ENCODE measurements around the gene INTS14. TPM values are rescaled to one million over a fixed set of nuclear protein-coding genes. Genes with fewer than 3 reads are reported as not detected.

Gene INTS14
- total RNA-seq, 1 donor from 2014 or later = 49.5 TPM

GRCh38 chr15:65587094-65587493 lies 23.8 kb downstream of the INTS14 start:
- no peak for DNase-seq
- TF ChIP-seq CTCF (IDR thresholded peaks at IDR 0.05; ENCODE audit: partially characterized antibody, unreplicated experiment) = no peak
- H3K36me3 Mint-ChIP-seq (ENCODE audit: unreplicated experiment) = no peaks in the 10 kb centered on the region
- no peaks in the 10 kb centered on the region for H3K9me3 Mint-ChIP-seq (ENCODE audit: unreplicated experiment)
- H3K27ac Mint-ChIP-seq (ENCODE audit: unreplicated experiment) = no peak overlapping the region
- peaks cover 8% of the 10 kb centered on the region for H3K4me1 Mint-ChIP-seq (ENCODE audit: low read depth, unreplicated experiment)
- H3K27me3 Mint-ChIP-seq (ENCODE audit: unreplicated experiment) = peaks cover 2% of the 10 kb centered on the region
- no peak overlapping the region for H3K4me3 Mint-ChIP-seq (ENCODE audit: unreplicated experiment)

GRCh38 chr15:65584241-65584640 lies 26.7 kb downstream of the INTS14 start:
- Mint-ChIP-seq H3K27ac (ENCODE audit: unreplicated experiment) (no peak overlapping the region), H3K4me3 (ENCODE audit: unreplicated experiment) (no peak overlapping the region), H3K4me1 (ENCODE audit: low read depth, unreplicated experiment) (peaks cover 8% of the 10 kb centered on the region), H3K27me3 (ENCODE audit: unreplicated experiment) (no peaks in the 10 kb centered on the region), H3K36me3 (ENCODE audit: unreplicated experiment) (no peaks in the 10 kb centered on the region), H3K9me3 (ENCODE audit: unreplicated experiment) (no peaks in the 10 kb centered on the region)
- no peak for TF ChIP-seq CTCF (IDR thresholded peaks at IDR 0.05; ENCODE audit: partially characterized antibody, unreplicated experiment)
- DNase-seq = no peak

- peaks cover 8% of the 10 kb centered on the region for H3K4me1 Mint-ChIP-seq (ENCODE audit: low read depth, unreplicated experiment)
- DNase-seq = no peak
- H3K27ac Mint-ChIP-seq (ENCODE audit: unreplicated experiment) = no peak overlapping the region
- no peaks in the 10 kb centered on the region for H3K36me3 Mint-ChIP-seq (ENCODE audit: unreplicated experiment)
- no peaks in the 10 kb centered on the region for H3K9me3 Mint-ChIP-seq (ENCODE audit: unreplicated experiment)
- no peak overlapping the region for H3K4me3 Mint-ChIP-seq (ENCODE audit: unreplicated experiment)
- no peaks in the 10 kb centered on the region for H3K27me3 Mint-ChIP-seq (ENCODE audit: unreplicated experiment)
- TF ChIP-seq CTCF (IDR thresholded peaks at IDR 0.05; ENCODE audit: partially characterized antibody, unreplicated experiment) = no peak
Measured at GRCh38 chr15:65583701-65584100, 27.2 kb downstream of the INTS14 start.

- H3K4me3 Mint-ChIP-seq (ENCODE audit: unreplicated experiment) = no peak overlapping the region
- no peak overlapping the region for H3K27ac Mint-ChIP-seq (ENCODE audit: unreplicated experiment)
- H3K36me3 Mint-ChIP-seq (ENCODE audit: unreplicated experiment) = no peaks in the 10 kb centered on the region
- H3K4me1 Mint-ChIP-seq (ENCODE audit: low read depth, unreplicated experiment) = peaks cover 8% of the 10 kb centered on the region
- H3K27me3 Mint-ChIP-seq (ENCODE audit: unreplicated experiment) = no peaks in the 10 kb centered on the region
- H3K9me3 Mint-ChIP-seq (ENCODE audit: unreplicated experiment) = no peaks in the 10 kb centered on the region
- DNase-seq = no peak
- no peak for TF ChIP-seq CTCF (IDR thresholded peaks at IDR 0.05; ENCODE audit: partially characterized antibody, unreplicated experiment)
Measured at GRCh38 chr15:65580287-65580686, 30.6 kb downstream of the INTS14 start.

- no peak overlapping the region for H3K4me3 Mint-ChIP-seq (ENCODE audit: unreplicated experiment)
- H3K4me1 Mint-ChIP-seq (ENCODE audit: low read depth, unreplicated experiment) = peaks cover 8% of the 10 kb centered on the region
Measured at GRCh38 chr15:65579762-65580161, 31.2 kb downstream of the INTS14 start.

More at GRCh38 chr15:65579762-65580161, 31.2 kb downstream of the INTS14 start:
- Mint-ChIP-seq H3K9me3 (ENCODE audit: unreplicated experiment) (no peaks in the 10 kb centered on the region), H3K27ac (ENCODE audit: unreplicated experiment) (no peak overlapping the region), H3K36me3 (ENCODE audit: unreplicated experiment) (no peaks in the 10 kb centered on the region), H3K27me3 (ENCODE audit: unreplicated experiment) (no peaks in the 10 kb centered on the region)
- DNase-seq = no peak
- no peak for TF ChIP-seq CTCF (IDR thresholded peaks at IDR 0.05; ENCODE audit: partially characterized antibody, unreplicated experiment)

Data from glutamatergic neuron (in vitro differentiated cells).